GM23338 (cell line): ENCODE results near the gene TBC1D12. TPM values are rescaled to one million over a fixed set of nuclear protein-coding genes. Genes with fewer than 3 reads are reported as not detected.

Source experiments
- ATAC-seq: fragments of 200-7000 bp; cut with Tn5 transposase; 3 replicates; pipeline ENCODE4 v1.9.1; 2020
- DNase-seq: peaks from one replicate; pipeline ENCODE4 v3.0.0-alpha.2; 2015; ENCODE audit warnings: low spot score
- H2AFZ ChIP-seq: fragments of 200-600 bp; sonication (generic); 2 replicates; pipeline ENCODE4 v1.8.0; 2016; ENCODE audit warnings: antibody characterized with exemption, mild to moderate bottlenecking, moderate library complexity
- H3F3A ChIP-seq: fragments of 200-600 bp; sonication (generic); replicated peaks from 2 replicates; pipeline ENCODE4 v1.8.0; 2017; ENCODE audit warnings: antibody characterized with exemption, mixed run types, low read depth
- H3K27ac ChIP-seq: fragments of 200-600 bp; sonication (generic); 2 replicates; pipeline ENCODE4 v1.6.1; 2016; ENCODE audit warnings: low read depth
- H3K27me3 ChIP-seq: fragments of 200-600 bp; sonication (generic); 2 replicates; pipeline ENCODE4 v1.8.0; 2016; ENCODE audit warnings: mild to moderate bottlenecking, mixed run types, moderate library complexity; ENCODE audit not compliant: insufficient read depth
- H3K36me3 ChIP-seq: fragments of 200-600 bp; sonication (generic); 2 replicates; pipeline ENCODE4 v1.8.0; 2016; ENCODE audit warnings: mild to moderate bottlenecking; ENCODE audit not compliant: insufficient read depth
- H3K4me1 ChIP-seq: fragments of 200-600 bp; sonication (generic); 2 replicates; pipeline ENCODE4 v1.8.0; 2016; ENCODE audit warnings: mild to moderate bottlenecking, moderate library complexity; ENCODE audit not compliant: insufficient read depth
- H3K4me2 ChIP-seq: fragments of 200-600 bp; sonication (generic); 2 replicates; pipeline ENCODE4 v1.7.1; 2017; ENCODE audit warnings: mixed run types
- H3K4me3 ChIP-seq: fragments of 200-600 bp; sonication (generic); 2 replicates; pipeline ENCODE4 v1.6.1; 2016; ENCODE audit warnings: mixed run types
- H3K79me2 ChIP-seq: fragments of 200-600 bp; sonication (generic); replicated peaks from 2 replicates; pipeline ENCODE4 v1.8.0; 2017; ENCODE audit warnings: mild to moderate bottlenecking; ENCODE audit not compliant: insufficient read depth
- H3K9me2 ChIP-seq: fragments of 200-600 bp; sonication (generic); 2 replicates; pipeline ENCODE4 v1.8.0; 2017; ENCODE audit not compliant: insufficient read depth
- H4K20me1 ChIP-seq: fragments of 200-600 bp; sonication (generic); replicated peaks from 2 replicates; pipeline ENCODE4 v1.8.0; 2017; ENCODE audit warnings: mild to moderate bottlenecking; ENCODE audit not compliant: insufficient read depth
- H3K27ac Mint-ChIP-seq: 2 replicates; pipeline ENCODE4 v1.8.0; 2020; ENCODE audit warnings: inconsistent platforms, mild to moderate bottlenecking, moderate library complexity, mixed read lengths
- H3K27me3 Mint-ChIP-seq: 3 replicates; pipeline ENCODE4 v1.8.0; 2022; ENCODE audit warnings: low read depth, mild to moderate bottlenecking, moderate library complexity, mixed read lengths, inconsistent platforms; ENCODE audit not compliant: insufficient read depth, poor library complexity
- H3K36me3 Mint-ChIP-seq: 3 replicates; pipeline ENCODE4 v1.8.0; 2021; ENCODE audit warnings: low read depth, mild to moderate bottlenecking, inconsistent platforms, moderate library complexity, mixed read lengths
- H3K4me1 Mint-ChIP-seq: 3 replicates; pipeline ENCODE4 v1.8.0; 2020; ENCODE audit warnings: mild to moderate bottlenecking, inconsistent platforms, mixed read lengths
- H3K4me3 Mint-ChIP-seq: 3 replicates; pipeline ENCODE4 v1.8.0; 2021; ENCODE audit warnings: moderate library complexity, mild to moderate bottlenecking, inconsistent platforms, mixed read lengths
- H3K9me3 Mint-ChIP-seq: 3 replicates; pipeline ENCODE4 v1.8.0; 2020; ENCODE audit warnings: moderate library complexity, mild to moderate bottlenecking, inconsistent platforms, mixed read lengths
- CREB1 ChIP-seq: fragments of 250-450 bp; sonication (Bioruptor Pico); IDR thresholded peaks from 2 replicates; pipeline ENCODE4 v1.5.0; 2020; ENCODE audit warnings: low read depth, mild to moderate bottlenecking, moderate library complexity
- JUNB ChIP-seq: IDR thresholded peaks from one replicate; pipeline ENCODE4 v1.6.1; 2016; ENCODE audit warnings: antibody characterized with exemption; ENCODE audit not compliant: unreplicated experiment
- STAT1 ChIP-seq: IDR thresholded peaks from one replicate; pipeline ENCODE4 v1.6.1; 2016; ENCODE audit warnings: antibody characterized with exemption; ENCODE audit not compliant: unreplicated experiment
- ZNF114 ChIP-seq: fragments of 250-450 bp; sonication (Bioruptor Pico); IDR thresholded peaks from 2 replicates; pipeline ENCODE4 v1.5.0; 2020; ENCODE audit warnings: mild to moderate bottlenecking, moderate library complexity
- polyA plus RNA-seq: library from polyadenylated mRNA; unstranded; fragments of >200 nt; fragmentation: Nextera tagmentation; extraction: Ambion mirVana; gene quantifications from 2 replicates; pipeline ENCODE4 v1.2.1, GENCODE V29; 2016
- total RNA-seq: library from RNA; depleted of rRNA; stranded (reverse); fragments of >200 nt; shearing (Covaris generic); gene quantifications from 2 replicates; pipeline ENCODE4 v1.2.3, GENCODE V29; 2014
- TF ChIP-seq, protein P1 (sequence below): fragments of 250-450 bp; sonication (Bioruptor Pico); IDR thresholded peaks from 2 replicates; pipeline ENCODE4 v1.5.0; 2020; ENCODE audit warnings: mild to moderate bottlenecking, moderate library complexity
- TF ChIP-seq, protein P2 (sequence below), 2 experiments: fragments of 200-600 bp in 1 of 2; sonication (generic) in 1 of 2; conservative IDR thresholded peaks; 2 replicates each; pipeline versions ENCODE4 v1.5.1 to v1.6.1; 2016 to 2017; ENCODE audit warnings: antibody characterized with exemption in 2 of 2, low read depth in 2 of 2, mild to moderate bottlenecking in 2 of 2, moderate library complexity in 1 of 2
- TF ChIP-seq, protein P3 (sequence below): IDR thresholded peaks from 2 replicates; pipeline ENCODE4 v1.6.1; 2016; ENCODE audit warnings: antibody characterized with exemption

The TBC1D12 gene
- total and polyA plus RNA-seq, 2 experiments from 2014 or later: 2.3 to 3.6 TPM

DNA sequence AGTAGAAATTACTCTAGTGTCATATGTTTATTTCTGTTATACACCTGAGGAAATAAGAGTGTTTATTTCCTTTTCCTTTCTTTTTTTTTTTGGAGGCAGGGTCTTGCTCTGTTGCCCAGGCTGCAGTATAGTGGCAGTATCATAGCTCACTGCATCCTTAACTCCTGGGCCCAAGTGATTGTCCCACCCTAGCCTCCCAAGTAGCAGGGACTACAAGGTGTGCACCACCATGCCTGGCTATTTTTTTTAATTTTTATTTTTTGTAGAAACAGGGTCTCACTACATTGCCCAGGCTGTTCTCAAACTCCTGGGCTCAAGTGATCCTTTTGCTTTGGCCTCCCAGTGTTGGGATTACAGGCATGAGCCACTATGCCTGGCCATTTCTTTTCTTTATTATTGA is 37.8 kb downstream of the TBC1D12 start (continued):
- TF ChIP-seq, protein P1, sequence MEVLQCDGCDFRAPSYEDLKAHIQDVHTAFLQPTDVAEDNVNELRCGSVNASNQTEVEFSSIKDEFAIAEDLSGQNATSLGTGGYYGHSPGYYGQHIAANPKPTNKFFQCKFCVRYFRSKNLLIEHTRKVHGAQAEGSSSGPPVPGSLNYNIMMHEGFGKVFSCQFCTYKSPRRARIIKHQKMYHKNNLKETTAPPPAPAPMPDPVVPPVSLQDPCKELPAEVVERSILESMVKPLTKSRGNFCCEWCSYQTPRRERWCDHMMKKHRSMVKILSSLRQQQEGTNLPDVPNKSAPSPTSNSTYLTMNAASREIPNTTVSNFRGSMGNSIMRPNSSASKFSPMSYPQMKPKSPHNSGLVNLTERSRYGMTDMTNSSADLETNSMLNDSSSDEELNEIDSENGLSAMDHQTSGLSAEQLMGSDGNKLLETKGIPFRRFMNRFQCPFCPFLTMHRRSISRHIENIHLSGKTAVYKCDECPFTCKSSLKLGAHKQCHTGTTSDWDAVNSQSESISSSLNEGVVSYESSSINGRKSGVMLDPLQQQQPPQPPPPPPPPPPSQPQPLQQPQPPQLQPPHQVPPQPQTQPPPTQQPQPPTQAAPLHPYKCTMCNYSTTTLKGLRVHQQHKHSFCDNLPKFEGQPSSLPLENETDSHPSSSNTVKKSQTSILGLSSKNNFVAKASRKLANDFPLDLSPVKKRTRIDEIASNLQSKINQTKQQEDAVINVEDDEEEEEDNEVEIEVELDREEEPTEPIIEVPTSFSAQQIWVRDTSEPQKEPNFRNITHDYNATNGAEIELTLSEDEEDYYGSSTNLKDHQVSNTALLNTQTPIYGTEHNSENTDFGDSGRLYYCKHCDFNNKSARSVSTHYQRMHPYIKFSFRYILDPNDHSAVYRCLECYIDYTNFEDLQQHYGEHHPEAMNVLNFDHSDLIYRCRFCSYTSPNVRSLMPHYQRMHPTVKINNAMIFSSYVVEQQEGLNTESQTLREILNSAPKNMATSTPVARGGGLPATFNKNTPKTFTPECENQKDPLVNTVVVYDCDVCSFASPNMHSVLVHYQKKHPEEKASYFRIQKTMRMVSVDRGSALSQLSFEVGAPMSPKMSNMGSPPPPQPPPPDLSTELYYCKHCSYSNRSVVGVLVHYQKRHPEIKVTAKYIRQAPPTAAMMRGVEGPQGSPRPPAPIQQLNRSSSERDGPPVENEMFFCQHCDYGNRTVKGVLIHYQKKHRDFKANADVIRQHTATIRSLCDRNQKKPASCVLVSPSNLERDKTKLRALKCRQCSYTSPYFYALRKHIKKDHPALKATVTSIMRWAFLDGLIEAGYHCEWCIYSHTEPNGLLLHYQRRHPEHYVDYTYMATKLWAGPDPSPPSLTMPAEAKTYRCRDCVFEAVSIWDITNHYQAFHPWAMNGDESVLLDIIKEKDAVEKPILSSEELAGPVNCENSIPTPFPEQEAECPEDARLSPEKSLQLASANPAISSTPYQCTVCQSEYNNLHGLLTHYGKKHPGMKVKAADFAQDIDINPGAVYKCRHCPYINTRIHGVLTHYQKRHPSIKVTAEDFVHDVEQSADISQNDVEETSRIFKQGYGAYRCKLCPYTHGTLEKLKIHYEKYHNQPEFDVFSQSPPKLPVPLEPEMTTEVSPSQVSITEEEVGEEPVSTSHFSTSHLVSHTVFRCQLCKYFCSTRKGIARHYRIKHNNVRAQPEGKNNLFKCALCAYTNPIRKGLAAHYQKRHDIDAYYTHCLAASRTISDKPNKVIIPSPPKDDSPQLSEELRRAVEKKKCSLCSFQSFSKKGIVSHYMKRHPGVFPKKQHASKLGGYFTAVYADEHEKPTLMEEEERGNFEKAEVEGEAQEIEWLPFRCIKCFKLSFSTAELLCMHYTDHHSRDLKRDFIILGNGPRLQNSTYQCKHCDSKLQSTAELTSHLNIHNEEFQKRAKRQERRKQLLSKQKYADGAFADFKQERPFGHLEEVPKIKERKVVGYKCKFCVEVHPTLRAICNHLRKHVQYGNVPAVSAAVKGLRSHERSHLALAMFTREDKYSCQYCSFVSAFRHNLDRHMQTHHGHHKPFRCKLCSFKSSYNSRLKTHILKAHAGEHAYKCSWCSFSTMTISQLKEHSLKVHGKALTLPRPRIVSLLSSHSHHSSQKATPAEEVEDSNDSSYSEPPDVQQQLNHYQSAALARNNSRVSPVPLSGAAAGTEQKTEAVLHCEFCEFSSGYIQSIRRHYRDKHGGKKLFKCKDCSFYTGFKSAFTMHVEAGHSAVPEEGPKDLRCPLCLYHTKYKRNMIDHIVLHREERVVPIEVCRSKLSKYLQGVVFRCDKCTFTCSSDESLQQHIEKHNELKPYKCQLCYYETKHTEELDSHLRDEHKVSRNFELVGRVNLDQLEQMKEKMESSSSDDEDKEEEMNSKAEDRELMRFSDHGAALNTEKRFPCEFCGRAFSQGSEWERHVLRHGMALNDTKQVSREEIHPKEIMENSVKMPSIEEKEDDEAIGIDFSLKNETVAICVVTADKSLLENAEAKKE (CRISPR knock-in tag): no peak

DNA sequence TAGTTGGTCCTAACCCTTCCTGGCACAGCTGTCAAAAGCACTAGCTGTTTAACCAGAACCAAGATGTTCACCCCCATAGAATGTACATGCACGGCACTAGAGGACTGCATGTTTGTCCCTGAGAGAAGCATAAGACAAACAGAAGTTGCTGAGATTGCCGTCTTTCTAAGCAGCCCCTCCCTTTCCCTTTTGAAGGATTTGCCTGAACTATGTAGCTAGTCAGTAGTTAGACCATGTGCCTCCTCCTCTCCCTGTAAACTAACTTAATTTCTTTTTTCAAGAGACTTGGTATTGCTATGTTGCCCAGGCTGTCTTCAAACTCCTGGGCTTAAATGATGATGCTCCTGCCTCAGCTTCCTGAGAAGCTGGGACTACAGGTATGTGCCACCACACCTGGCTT is 40.7 kb downstream of the TBC1D12 start:
- no peaks in the 10 kb centered on the region for H3K27me3 ChIP-seq
- H3K4me2 ChIP-seq: no peak overlapping the region
- no peaks in the 10 kb centered on the region for H3K4me1 ChIP-seq
- H3K27ac ChIP-seq: no peak overlapping the region
- Mint-ChIP-seq H3K4me3 (no peak overlapping the region), H3K36me3 (no peaks in the 10 kb centered on the region), H3K9me3 (no peaks in the 10 kb centered on the region), H3K27me3 (peaks cover 2% of the 10 kb centered on the region), H3K27ac (no peak overlapping the region), H3K4me1 (no peaks in the 10 kb centered on the region)
- H3K9me2 ChIP-seq: no peaks in the 10 kb centered on the region
- no peak for ATAC-seq
- H2AFZ ChIP-seq: no peak overlapping the region
- no peaks in the 10 kb centered on the region for H4K20me1 ChIP-seq
- no peak overlapping the region for H3K4me3 ChIP-seq
- no peaks in the 10 kb centered on the region for H3K36me3 ChIP-seq
- H3F3A ChIP-seq: no peaks in the 10 kb centered on the region
- H3K79me2 ChIP-seq: no peaks in the 10 kb centered on the region
- DNase-seq: no peak
- TF ChIP-seq, protein P2, sequence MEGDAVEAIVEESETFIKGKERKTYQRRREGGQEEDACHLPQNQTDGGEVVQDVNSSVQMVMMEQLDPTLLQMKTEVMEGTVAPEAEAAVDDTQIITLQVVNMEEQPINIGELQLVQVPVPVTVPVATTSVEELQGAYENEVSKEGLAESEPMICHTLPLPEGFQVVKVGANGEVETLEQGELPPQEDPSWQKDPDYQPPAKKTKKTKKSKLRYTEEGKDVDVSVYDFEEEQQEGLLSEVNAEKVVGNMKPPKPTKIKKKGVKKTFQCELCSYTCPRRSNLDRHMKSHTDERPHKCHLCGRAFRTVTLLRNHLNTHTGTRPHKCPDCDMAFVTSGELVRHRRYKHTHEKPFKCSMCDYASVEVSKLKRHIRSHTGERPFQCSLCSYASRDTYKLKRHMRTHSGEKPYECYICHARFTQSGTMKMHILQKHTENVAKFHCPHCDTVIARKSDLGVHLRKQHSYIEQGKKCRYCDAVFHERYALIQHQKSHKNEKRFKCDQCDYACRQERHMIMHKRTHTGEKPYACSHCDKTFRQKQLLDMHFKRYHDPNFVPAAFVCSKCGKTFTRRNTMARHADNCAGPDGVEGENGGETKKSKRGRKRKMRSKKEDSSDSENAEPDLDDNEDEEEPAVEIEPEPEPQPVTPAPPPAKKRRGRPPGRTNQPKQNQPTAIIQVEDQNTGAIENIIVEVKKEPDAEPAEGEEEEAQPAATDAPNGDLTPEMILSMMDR (conservative IDR thresholded peaks at IDR 0.05; ENCODE audit: low read depth in 2 of 2): no peak
- TF ChIP-seq JUNB (no peak), ZNF114 (CRISPR knock-in tag) (no peak), CREB1 (CRISPR knock-in tag) (no peak), STAT1 (no peak)
- TF ChIP-seq, protein P3, sequence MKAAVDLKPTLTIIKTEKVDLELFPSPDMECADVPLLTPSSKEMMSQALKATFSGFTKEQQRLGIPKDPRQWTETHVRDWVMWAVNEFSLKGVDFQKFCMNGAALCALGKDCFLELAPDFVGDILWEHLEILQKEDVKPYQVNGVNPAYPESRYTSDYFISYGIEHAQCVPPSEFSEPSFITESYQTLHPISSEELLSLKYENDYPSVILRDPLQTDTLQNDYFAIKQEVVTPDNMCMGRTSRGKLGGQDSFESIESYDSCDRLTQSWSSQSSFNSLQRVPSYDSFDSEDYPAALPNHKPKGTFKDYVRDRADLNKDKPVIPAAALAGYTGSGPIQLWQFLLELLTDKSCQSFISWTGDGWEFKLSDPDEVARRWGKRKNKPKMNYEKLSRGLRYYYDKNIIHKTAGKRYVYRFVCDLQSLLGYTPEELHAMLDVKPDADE: no peak
- TF ChIP-seq, protein P1 (CRISPR knock-in tag): no peak
